HUES6 (cell line): ENCODE data around the gene C22orf42.
"Not testable (repeated sequence)": the region's sequence is repeated elsewhere in the genome, so short reads cannot be mapped to it uniquely, and the experiment has no call there.

Experiments used
- H3K27ac ChIP-seq: 2 replicates; pipeline ENCODE4 v1.7.0; 2013; ENCODE audit warnings: low read depth, mild to moderate bottlenecking, low read length, inconsistent platforms
- H3K27me3 ChIP-seq: 2 replicates; pipeline ENCODE4 v1.6.1; 2013; ENCODE audit warnings: low read length; ENCODE audit not compliant: control insufficient read depth, insufficient read depth
- H3K36me3 ChIP-seq: 2 replicates; pipeline ENCODE4 v1.6.1; 2013; ENCODE audit warnings: low read length; ENCODE audit not compliant: control insufficient read depth, insufficient read depth
- H3K4me1 ChIP-seq: 2 replicates; pipeline ENCODE4 v1.6.1; 2013; ENCODE audit warnings: low read length; ENCODE audit not compliant: control insufficient read depth, insufficient read depth
- H3K4me3 ChIP-seq: 2 replicates; pipeline ENCODE4 v1.5.1; 2013; ENCODE audit warnings: low read depth, low read length
- H3K9ac ChIP-seq: one replicate; pipeline ENCODE4 v1.6.1; 2013; ENCODE audit warnings: mild to moderate bottlenecking, low read length
- H3K9me3 ChIP-seq: 2 replicates; pipeline ENCODE4 v1.6.1; 2013; ENCODE audit warnings: low read depth, low read length; ENCODE audit not compliant: control insufficient read depth, insufficient read depth

C22orf42 gene

GRCh38 chr22:32148372-32148771, 10.7 kb downstream of the C22orf42 start:
- not testable (repeated sequence) for H3K27me3 ChIP-seq, H3K36me3 ChIP-seq, H3K9me3 ChIP-seq, H3K4me1 ChIP-seq, H3K4me3 ChIP-seq, H3K27ac ChIP-seq, H3K9ac ChIP-seq

- not testable (repeated sequence) for H3K4me3 ChIP-seq, H3K9ac ChIP-seq, H3K9me3 ChIP-seq, H3K27me3 ChIP-seq, H3K4me1 ChIP-seq, H3K36me3 ChIP-seq, H3K27ac ChIP-seq
Observed at GRCh38 chr22:32147128-32147527, 12.0 kb downstream of the C22orf42 start.

GRCh38 chr22:32144496-32145274, 14.4 kb downstream of the C22orf42 start:
- no peak overlapping the region for H3K27ac ChIP-seq
- H3K36me3 ChIP-seq = no peaks in the 10 kb centered on the region
- H3K27me3 ChIP-seq = no peaks in the 10 kb centered on the region
- H3K4me1 ChIP-seq = no peaks in the 10 kb centered on the region
- H3K9ac ChIP-seq = no peak overlapping the region
- H3K4me3 ChIP-seq = no peak overlapping the region
- no peaks in the 10 kb centered on the region for H3K9me3 ChIP-seq

- H3K36me3 ChIP-seq = no peaks in the 10 kb centered on the region
- no peaks in the 10 kb centered on the region for H3K4me1 ChIP-seq
- no peak overlapping the region for H3K27ac ChIP-seq
- no peak overlapping the region for H3K9ac ChIP-seq
- no peak overlapping the region for H3K4me3 ChIP-seq
- H3K27me3 ChIP-seq = no peaks in the 10 kb centered on the region
- H3K9me3 ChIP-seq = no peaks in the 10 kb centered on the region
Observed at GRCh38 chr22:32142600-32142999, 16.5 kb downstream of the C22orf42 start.

GRCh38 chr22:32140688-32141087, 18.4 kb downstream of the C22orf42 start:
- not testable (repeated sequence) for H3K9me3 ChIP-seq, H3K27me3 ChIP-seq, H3K36me3 ChIP-seq, H3K9ac ChIP-seq, H3K27ac ChIP-seq, H3K4me1 ChIP-seq, H3K4me3 ChIP-seq

- not testable (repeated sequence) for H3K9ac ChIP-seq, H3K36me3 ChIP-seq, H3K9me3 ChIP-seq, H3K27me3 ChIP-seq, H3K27ac ChIP-seq, H3K4me3 ChIP-seq, H3K4me1 ChIP-seq
Observed at GRCh38 chr22:32138576-32138975, 20.5 kb downstream of the C22orf42 start.

- not testable (repeated sequence) for H3K27ac ChIP-seq, H3K4me3 ChIP-seq, H3K9ac ChIP-seq
Observed at GRCh38 chr22:32137731-32138324, 21.3 kb downstream of the C22orf42 start.

GRCh38 chr22:32136881-32137280, 22.2 kb downstream of the C22orf42 start:
- not testable (repeated sequence) for H3K27ac ChIP-seq, H3K9me3 ChIP-seq, H3K27me3 ChIP-seq, H3K4me3 ChIP-seq, H3K9ac ChIP-seq, H3K4me1 ChIP-seq, H3K36me3 ChIP-seq

More at GRCh38 chr22:32137731-32138324, 21.3 kb downstream of the C22orf42 start:
- not testable (repeated sequence) for H3K4me1 ChIP-seq, H3K9me3 ChIP-seq, H3K27me3 ChIP-seq, H3K36me3 ChIP-seq

GRCh38 chr22:32135958-32136357, 23.1 kb downstream of the C22orf42 start:
- not testable (repeated sequence) for H3K9ac ChIP-seq, H3K27me3 ChIP-seq, H3K27ac ChIP-seq, H3K9me3 ChIP-seq, H3K36me3 ChIP-seq, H3K4me3 ChIP-seq, H3K4me1 ChIP-seq

- H3K27me3 ChIP-seq, H3K4me1 ChIP-seq, H3K27ac ChIP-seq, H3K9me3 ChIP-seq, H3K36me3 ChIP-seq, H3K4me3 ChIP-seq, H3K9ac ChIP-seq: not testable (repeated sequence)
Observed at GRCh38 chr22:32134796-32135195, 24.3 kb downstream of the C22orf42 start.

- no peaks in the 10 kb centered on the region for H3K4me1 ChIP-seq
- H3K9me3 ChIP-seq = no peaks in the 10 kb centered on the region
- H3K4me3 ChIP-seq = no peak overlapping the region
- H3K27ac ChIP-seq = no peak overlapping the region
- H3K36me3 ChIP-seq = no peaks in the 10 kb centered on the region
- H3K9ac ChIP-seq = no peak overlapping the region
- H3K27me3 ChIP-seq = no peaks in the 10 kb centered on the region
Observed at GRCh38 chr22:32132783-32133182, 26.3 kb downstream of the C22orf42 start.
